ENCODE results near the gene IFNA14.
"Not testable (repeated sequence)": the region's sequence is repeated elsewhere in the genome, so short reads cannot be mapped to it uniquely, and the experiment has no call there.

- TF ChIP-seq CTCF (IDR thresholded peaks at IDR 0.05); EZH2 (IDR thresholded peaks at IDR 0.05; ENCODE audit: borderline replicate concordance, insufficient read depth, low read depth, low read length, poor library complexity, severe bottlenecking): not testable (repeated sequence)
These were observed 22.6 kb downstream of the IFNA14 start, which contains the start of gene IFNA16 for GRCh38 chr9:21217211-21217610.

Data from B cell (primary cell).